GM19193 (cell line): ENCODE measurements around the gene CRABP2.

ENCODE experiments used
- POLR2A ChIP-seq: IDR thresholded peaks from 4 replicates; pipeline ENCODE4 v1.6.1; 2011; ENCODE audit not compliant: insufficient read depth, insufficient read length; ENCODE audit errors: extremely low read depth

Gene CRABP2

GRCh38 chr1:156745881-156746280 is 40.5 kb upstream of the CRABP2 start:
- no peak for TF ChIP-seq POLR2A

DNA sequence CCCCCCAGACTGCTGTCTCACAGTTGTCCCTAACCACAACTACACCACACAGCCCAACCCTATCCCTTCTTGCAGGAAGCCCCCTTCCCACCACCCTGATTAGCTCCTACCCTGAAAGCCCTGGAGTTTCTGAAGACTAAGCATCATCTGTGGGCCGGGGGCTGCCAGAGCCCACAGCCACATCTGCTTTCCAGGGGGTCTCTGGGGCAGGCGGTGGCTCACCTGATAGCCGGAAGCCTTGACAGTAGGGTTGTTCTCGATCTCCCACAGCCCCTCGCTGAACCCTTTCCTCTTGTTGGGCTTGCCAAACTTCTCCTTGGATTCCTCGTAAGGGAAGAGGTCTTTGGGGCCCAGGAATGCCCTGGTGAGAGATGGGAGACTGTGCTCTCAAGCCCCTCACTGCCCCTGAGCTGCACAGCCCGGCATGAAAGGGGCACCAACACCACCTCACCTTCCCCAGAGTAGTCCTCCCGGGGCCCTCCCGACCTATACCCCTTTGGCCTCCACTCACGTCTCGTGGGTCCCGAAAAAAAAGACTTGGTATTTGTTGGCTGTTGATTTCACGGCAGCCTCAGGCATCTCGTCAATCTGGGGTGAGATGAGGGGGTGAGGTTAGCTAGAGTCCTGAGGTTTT is 39.5 kb upstream of the CRABP2 start:
- no peak for TF ChIP-seq POLR2A

DNA sequence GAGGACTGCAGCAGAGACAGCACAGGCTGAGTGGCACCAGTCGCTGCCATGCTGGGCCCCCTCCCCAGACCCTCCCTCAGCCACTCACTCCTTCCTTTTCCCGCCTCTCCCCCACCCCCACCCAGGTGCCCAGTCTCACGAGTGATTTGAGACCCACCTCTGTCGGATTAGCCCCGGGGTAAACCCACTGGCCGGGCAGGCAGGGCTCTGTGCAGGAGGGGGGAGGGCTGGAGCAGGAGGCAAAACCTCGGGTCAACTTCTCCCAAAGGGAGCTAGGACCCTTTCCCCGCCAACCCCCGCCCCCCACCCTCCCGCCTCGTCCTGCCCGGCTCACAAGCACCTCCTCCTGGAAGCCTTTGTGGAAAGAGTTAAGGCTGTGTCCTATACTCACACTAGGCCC is 39.0 kb upstream of the CRABP2 start:
- no peak for TF ChIP-seq POLR2A

- no peak for TF ChIP-seq POLR2A
Measured at GRCh38 chr1:156743367-156744302, 38.3 kb upstream of the CRABP2 start.

DNA sequence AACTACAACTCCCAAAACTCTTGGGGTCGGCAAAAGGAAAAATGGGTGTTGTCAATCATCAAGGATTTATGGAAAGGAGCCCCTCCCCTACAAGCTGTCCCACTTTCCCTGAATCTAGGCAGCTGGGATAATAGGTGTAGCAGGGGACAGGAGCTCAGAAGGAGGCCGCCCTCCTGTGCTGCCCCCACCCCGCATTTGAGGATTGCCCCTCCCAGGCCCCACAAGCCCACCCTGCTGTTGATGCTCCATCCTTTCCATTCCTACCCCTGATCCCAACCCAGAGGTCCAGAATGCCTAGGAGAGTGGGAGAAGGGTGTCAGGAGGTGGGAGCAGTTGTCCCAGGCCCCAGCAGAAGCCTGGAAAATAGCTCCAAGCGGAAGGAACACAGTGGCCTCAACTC is 37.4 kb upstream of the CRABP2 start:
- no peak for TF ChIP-seq POLR2A

- no peak for TF ChIP-seq POLR2A
Measured at GRCh38 chr1:156742017-156742416, 36.6 kb upstream of the CRABP2 start.

GRCh38 chr1:156741481-156741983 is 36.1 kb upstream of the CRABP2 start:
- no peak for TF ChIP-seq POLR2A

- peak; percentile 64 for TF ChIP-seq POLR2A
Measured at GRCh38 chr1:156740741-156741480, 35.5 kb upstream of the CRABP2 start, which contains the start of gene MRPL24. MRPL24 (minus strand) TSS chr1:156741088; CDS start chr1:156738704, 2,384 bp downstream.

DNA sequence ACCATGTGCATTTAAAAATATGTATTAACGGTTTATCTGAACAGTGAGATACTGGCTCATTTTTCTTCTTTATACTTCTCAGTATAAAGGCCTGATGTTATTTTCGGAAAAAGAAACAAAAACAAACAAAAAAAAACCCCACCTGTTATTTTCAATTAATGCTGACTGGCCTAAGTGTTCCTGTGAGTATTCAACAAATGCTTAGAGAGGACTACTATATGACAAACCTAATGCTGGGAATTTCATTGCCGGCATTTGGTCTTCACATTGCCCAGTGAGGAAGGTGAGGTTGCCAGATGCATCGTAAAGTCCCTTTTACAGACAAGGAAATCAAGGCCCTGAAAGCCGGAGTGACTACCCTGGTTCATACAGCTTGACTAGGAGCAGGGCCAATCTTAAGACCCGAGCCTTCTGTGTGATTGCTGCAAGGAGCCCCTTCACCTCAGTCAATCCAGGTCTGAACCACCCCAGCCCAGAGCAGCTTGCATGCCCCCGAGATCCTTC is 34.9 kb upstream of the CRABP2 start:
- TF ChIP-seq POLR2A, result no peak

- TF ChIP-seq POLR2A, result no peak
Measured at GRCh38 chr1:156738916-156739315, 33.5 kb upstream of the CRABP2 start.

DNA sequence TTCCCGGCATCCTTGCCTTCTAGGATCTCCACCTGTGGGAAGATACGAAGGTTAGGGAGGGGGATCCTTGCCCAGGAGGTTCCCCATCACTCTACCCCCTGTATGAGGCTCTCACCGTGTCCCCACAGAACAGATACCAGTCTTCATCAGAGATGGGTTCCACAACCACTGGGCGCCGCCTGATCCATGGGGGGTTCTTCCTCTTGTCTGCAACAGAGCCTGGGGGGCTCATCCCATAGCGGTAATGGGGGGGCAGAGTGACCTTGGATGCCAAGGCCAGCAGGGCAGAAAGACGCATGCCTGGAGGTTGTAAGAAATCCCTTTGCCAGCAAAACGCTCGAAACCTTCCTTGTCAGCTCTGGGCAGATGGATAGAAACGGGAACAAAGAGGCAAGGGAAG is 33.0 kb upstream of the CRABP2 start:
- TF ChIP-seq POLR2A, result no peak

GRCh38 chr1:156733989-156734584 is 28.7 kb upstream of the CRABP2 start:
- no peak for TF ChIP-seq POLR2A

- peak; percentile 73 for TF ChIP-seq POLR2A
Measured at GRCh38 chr1:156728599-156729462, 23.4 kb upstream of the CRABP2 start, which contains the start of gene ISG20L2. ISG20L2 (minus strand) TSS chr1:156728766; CDS start chr1:156727652, 1,114 bp downstream.
